M059J (cell line): ENCODE data around the gene LSM8. TPM values are rescaled to one million over a fixed set of nuclear protein-coding genes. Genes with fewer than 3 reads are reported as not detected.
"Not testable (repeated sequence)": the region's sequence is repeated elsewhere in the genome, so short reads cannot be mapped to it uniquely, and the experiment has no call there.

Experiments
- DNase-seq: peaks from one replicate; pipeline ENCODE4 v3.0.0-alpha.2; 2012; ENCODE audit warnings: low read depth
- total RNA-seq: library from RNA; depleted of rRNA; stranded (reverse); fragments of >200 nt; shearing (Covaris generic); gene quantifications from 2 replicates; pipeline ENCODE4 v1.2.3, GENCODE V29; 2014; rRNA removed

Gene LSM8
- 77.6 and 104 TPM in 2 replicates for total RNA-seq

DNA sequence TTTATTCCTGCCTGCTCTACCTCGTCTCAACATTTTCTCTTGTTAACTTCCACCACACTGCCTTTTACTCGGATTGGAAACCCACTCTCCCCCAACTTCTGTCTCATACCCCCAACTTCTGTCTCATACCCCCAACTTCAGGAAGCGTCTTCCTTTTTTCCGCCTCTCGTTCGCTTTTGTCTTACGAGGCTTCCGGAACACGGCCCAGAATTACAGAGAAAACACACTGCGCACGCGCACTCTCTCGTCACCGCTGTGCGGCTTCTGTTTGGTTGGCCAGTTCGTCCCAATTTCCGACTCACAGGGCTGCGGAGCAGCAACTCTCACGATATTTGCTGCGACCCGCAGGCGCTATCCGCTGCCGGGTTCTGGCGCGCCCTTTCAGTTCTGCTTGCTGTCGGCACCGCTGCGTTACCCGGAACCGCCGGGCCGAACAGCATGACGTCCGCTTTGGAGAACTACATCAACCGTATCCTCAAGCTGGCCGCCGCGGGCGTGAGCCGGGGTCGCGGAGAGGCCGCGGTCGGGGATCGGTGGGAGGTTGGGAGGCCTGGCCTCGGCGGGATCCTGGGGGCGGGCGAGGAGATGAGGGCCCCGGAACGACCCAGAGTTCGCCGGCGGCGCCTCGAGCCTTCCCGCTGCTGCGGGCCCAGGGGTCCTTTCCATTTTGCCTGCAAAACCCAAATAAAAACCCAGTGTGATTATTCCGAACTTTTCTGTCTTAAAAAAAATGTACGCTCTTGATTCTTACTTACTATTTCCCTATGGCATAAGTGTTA is at the start of gene LSM8:
TSS of gene LSM8 (plus strand) at position 379 of the 779 bp plus-strand sequence. CDS start at position 439, 60 bp downstream.
- DNase-seq: peak; percentile 98

DNA sequence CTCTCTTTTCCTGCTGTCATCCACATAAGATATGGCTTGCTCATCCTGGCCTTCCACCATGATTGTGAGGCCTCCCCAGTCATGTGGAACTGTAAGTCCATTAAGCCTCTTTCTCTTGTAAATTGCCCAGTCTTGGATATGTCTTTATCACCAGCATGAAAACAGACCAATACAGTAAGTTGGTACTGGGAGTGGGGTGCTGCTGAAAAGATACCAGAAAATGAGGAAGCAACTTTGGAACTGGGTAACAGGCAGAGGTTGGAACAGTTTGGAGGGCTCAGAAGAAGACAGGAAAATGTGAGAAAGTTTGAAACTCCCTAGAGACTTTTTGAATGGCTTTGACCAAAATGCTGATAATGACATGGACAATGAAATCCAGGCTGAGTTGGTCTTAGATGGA is 49.5 kb upstream of the LSM8 start:
- not testable (repeated sequence) for DNase-seq

DNA sequence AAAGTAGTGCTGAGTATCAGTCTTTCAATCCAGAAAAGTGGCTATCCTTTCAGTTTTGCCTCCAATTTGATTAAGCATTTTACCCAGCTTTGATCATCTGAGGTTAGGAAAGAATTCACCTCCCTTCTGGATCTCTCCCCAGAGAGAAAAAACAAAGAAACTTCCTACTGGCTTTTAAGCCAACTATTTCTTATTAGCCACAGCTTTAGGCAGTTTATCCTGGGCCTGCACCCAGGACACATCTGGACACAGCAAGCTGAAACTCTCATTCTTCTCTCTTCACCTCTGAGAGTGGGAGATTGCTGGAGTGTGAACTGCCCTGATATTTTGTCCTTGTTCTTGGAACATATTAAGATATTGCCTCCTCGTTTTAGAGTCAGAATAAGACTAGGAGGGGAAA is 43.5 kb upstream of the LSM8 start:
- DNase-seq: no peak

DNA sequence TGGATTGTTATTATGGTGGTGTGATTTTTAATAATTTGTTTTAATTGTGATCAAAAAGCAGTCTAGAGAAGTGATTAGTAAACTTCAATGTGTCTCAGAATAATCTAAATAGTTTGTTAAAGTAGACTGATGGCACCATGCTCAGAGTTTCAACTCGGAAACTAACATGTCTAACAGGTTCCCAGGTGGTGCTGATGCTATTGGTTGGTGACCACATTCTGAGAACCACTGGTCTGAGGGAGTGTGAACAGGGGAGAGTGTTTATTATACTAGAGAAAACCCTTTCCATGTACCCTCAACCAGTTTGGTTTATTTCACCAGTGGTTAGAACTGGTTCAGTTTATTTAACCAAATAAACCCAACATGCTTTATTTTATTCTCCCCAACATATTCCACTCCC is 42.0 kb upstream of the LSM8 start:
- DNase-seq: no peak

DNA sequence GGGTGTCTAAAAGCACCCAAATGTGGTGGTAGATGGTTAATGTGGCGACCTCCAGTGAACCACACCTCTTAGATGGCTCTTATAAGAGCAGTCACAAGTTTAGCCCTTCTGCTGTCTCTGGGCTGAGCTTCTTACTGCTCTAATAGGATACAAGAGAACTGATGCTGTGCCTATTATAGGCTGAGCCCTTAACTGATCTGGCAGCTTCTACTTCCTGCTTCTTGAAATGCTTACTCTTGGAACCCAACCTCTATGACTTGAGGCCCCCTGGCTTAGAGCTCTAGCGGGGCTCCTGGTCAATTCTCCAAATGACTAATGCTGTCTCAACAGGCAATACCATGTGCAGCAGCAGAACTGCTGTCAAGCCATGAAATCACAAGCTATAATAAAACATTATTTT is 35.0 kb upstream of the LSM8 start:
- no peak for DNase-seq

DNA sequence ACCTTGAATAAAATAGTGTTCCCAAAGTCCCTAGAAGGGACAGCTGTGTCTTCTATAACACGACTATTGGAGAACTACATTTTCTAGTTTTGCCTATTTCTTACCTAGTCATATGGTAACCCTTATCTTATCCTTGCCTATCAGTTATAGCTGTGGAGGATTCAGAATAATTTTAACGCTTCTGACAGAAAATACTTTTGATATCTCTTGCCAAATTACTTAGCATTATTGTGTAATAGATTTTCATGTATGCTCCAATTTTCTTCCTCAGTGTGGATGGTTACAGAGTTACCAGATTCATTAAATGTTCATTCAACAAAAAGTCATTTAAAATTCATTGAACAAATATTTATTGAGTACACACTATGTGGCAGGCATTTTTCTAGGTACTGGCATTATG is 34.6 kb upstream of the LSM8 start:
- DNase-seq: no peak

DNA sequence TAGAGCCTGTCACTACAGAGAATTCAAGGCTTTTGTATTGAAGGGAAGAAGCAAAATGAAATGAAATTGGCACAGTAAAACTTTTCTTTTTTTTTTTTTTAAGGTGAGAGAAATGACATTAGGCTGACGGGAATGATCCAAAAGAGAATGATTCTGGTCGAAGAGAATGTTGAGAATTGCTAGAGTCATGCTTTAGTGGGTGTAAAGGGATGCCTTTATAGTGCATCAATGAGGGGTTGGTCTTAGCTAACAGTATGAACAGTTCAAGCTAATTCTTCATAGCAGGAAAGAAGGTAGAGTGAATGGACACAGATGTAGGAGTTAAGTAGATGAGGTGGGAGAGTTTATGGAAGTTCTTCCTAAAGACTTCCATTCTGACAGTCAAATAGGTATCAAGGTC is 32.3 kb upstream of the LSM8 start:
- no peak for DNase-seq

DNA sequence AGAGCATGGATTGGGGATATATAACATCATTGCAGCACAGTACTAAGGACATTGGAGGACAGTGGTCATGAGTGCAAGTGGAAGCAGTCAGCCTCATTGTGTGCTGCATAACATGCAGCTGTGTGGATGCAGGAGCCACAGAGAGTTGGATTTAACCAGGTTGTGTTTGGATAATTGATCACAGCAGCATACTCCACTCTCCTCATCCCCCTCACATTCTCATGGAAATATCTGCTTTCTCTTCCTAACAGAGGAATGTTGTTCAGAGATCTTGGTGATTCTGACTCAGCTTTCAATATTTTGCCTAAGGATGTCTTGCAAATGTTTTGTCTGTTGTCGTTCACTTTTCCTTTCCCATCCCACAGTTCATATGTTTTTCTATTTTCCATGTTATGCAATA is 31.8 kb upstream of the LSM8 start:
- DNase-seq: no peak

DNA sequence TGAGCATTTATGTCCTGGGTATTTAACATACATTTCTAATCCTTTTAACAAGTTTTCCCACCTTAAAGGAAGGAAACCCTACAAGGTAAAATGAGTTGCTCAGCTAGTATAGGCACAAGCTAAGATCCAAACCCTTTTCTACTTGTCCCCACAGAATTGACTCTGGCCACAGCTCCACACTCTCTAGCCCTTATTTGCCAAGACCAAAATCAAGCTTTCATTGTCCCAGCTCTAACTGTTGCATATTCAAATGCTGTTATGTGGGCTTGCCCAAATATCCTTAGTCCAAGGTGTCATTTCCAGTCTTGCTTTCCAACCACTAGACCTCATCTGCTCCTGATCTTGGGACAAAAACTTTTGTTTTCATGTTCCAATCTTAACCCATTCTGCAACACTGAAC is 31.3 kb upstream of the LSM8 start:
- no peak for DNase-seq

DNA sequence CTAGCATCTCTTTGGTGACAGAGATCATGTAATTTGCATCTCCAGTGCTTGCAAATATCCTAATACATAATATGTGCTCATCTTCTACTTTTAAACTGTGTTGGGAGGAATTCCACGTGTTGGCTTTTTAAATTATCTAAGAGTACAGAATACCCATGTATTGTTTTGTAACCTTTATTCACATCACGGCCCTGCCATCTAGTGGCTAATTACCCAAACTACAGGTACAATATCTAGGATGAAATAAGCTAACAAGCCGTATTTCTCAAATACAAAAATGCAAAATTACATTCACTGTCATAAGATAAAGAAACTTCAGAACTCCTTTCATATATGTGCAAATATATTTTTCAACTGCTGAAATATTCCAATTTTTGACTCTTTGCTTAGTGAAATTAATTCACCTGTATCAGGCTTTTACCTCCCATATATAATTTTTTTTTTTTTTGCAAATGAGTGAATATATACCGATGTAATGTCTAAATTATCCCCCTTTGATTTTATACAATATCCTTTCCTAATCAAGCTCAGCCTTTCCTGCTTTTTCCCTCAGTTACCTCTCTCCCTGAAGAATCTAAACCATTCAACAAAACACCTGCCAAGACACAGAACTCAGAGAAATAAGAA is 30.3 kb upstream of the LSM8 start:
- peak; percentile 9 for DNase-seq

DNA sequence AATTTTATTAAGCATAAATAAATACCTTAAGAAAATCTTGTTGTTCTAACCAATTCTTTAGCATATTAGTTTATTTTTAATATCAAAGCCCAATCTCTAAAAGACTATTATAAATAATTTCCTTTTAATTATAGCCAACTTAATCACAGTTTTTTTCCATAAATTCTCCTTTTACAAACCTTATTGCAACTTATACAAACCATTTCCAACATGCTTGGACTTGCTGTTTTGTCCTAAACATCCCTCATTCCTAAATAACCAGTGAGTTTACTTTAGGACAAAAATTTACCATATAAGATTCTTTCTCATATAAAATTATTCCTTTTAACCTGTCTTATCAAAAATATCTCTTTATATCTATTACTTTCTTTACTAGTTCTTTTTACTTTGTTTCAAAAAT is 25.2 kb upstream of the LSM8 start:
- no peak for DNase-seq

DNA sequence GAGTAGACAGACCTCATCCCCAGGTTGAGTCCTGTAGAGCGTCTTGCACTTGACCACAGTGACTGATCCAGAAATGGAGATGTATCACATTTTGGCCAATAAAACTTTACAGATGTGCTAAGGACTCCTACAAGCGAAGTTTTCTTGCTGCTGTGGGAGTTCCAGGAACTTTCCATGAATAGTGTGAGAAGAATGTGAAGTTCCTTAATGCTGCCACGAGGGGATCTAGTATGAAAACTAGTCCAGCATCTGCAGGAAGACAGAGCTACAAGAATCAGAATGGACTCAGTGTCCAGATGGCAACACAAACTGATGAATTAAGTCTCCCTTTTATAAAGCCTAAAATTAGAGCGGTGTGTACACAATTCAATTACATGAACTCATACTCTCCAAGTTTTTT is 14.8 kb upstream of the LSM8 start:
- no peak for DNase-seq

DNA sequence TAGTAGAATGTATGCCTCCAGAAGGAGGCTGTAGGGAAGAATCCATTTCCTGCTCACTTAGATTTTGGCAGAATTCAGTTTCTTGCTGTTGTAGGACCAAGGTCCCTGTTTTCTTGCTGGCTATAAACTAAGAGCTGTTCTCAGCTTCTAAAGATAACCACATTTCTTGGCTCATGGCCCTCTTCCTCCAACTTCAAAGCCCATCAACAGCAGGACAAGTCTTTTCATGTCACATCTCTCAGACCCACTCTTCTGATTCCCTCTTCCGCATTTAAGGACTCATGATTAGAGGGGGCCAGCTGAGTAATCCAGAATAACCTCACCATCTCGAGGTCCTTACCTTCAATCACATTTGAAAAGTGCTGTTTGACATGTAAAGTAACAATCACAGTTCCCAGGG is 8.2 kb upstream of the LSM8 start:
- DNase-seq: no peak

DNA sequence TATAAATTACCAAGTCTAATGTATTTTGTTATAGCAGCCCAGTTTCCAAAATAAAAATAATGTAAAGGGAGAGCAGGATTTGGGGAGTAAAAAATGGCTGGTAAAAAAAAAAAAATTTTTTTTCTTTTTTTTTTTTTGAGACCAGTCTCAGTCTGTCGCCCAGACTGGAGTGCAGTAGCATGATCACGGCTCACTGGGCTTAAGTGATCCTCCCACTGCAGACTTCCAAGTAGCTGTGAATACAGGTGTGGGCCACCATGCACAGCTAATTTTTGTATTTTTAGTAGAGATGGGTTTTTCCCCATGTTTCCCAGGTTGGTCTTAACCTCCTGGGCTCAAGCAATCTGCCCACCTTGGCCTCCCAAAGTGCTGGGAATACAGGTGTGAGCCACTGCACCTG is 4.8 kb upstream of the LSM8 start:
- DNase-seq: no peak

DNA sequence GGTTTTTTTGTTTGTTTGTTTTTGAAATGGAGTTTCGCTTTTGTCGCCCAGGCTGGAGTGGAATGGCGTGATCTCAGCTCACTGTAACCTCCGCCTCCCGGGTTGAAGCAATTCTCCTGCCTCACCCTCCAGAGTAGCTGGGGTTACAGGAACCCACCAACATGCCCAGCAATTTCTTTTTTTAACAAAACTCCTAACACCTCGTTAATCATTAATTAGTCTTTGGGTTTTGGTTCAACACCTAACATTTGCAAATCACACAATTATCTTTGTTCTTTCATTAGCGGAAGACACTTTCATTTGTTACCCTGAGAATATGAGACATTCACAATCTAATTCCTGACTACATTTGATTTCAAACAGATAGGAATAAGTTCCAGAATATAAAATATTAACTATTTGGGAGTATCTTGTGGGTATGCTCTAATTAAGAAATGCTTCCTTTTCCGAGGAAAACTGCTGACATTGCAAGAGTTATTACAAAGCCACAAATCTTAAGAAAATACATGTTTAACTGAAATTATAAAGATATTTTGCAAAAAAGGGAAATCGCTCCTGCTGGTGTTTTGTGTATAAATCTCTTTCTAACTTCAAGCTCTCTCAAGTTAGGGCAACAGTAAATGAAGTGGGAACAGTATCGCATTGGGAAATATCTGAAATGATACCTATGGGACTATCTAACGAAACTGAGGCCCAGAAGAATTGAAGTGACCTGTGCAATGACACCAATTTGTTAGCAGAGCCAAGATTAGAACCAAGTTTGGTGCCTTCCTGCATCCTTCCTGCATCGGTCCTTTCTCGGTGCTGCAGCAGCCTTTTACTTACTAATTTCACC is 1.2 kb upstream of the LSM8 start:
- DNase-seq: no peak

DNA sequence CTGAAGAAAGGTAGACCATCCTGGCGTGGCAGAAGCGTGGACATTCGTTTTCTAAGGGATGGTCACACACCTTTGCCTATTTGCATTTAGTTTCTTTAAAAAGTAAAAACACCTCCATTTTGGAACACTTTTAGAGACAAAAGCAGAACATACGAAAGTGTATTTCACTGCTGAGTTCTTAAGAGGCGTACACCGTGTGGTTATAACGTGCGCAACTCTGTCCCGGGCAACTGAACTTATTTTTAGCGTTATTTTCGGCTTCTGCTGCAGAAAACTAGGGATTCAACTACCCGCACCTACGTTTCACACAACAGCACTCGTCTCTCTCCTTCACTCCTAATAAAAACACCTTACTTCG is 557 bp upstream of the LSM8 start:
- peak; percentile 9 for DNase-seq

DNA sequence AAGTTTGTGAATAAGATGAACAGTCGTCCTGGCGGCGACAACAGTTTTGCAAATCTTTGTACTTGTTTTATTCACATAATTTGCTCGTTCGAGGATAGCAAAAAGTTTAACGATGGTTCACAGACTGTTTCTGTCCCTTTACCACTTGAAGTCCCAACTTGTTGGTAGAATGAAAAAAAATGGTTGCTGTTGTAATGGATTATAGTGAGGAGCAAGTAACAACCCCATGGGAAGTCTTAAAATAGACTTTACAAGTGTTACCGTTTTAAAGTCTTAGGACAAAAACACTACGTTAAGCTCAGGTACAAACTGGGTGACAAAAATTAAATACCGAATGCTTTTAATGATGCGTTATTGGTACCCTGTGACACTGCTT is 589 bp downstream of the LSM8 start:
- DNase-seq: peak; percentile 19

DNA sequence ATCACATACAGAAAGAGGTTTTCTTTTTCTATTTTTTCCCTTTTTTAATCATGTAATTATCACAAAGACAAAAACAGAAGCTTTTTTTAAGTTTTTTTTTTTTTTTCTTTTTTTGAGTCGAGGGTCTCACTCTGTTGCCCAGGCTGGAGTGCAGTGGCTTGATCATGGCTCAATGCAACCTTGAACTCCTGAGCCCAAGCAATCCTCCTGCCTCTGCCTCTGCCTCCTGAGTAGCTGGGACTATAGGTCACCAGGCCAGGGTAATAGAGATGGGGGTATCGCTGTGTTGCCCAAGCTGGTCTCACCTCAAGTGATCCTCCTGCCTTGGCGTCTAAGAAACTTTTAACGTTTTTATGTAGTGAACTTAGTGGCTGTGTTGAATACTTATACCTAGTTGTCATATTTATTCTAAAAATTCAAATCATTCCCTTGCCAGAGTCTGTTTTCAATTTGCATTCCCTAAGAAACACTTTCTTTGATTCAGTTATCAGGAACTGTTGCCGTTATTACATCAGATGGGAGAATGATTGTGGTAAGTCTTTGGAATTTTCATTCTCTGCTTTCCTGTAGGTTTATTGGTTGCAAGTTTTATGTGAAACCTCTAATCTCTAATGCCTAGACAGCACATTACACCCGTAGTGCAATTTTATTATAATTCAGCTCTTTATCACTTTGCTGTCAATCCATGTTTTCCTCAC is 1.3 kb downstream of the LSM8 start:
- DNase-seq: peak; percentile 11

DNA sequence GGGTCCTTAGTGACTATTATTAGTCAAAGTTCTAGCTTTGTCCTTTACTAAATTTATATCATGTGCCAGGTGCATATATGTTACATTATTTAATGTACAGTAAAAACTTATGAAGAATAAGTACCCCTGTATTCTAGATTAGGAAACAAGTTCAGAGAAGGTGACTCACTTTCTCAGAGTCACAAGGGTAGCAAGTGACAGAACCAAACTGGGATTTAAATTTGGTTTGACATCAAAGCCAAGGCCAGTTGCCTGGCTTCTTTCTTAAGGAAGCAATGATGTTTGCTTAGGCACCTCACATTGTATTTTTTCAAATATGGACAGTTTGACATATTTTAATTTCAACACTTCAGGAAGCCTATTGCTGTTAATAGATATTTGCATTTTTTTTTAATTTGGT is 2.5 kb downstream of the LSM8 start:
- DNase-seq: peak; percentile 8

DNA sequence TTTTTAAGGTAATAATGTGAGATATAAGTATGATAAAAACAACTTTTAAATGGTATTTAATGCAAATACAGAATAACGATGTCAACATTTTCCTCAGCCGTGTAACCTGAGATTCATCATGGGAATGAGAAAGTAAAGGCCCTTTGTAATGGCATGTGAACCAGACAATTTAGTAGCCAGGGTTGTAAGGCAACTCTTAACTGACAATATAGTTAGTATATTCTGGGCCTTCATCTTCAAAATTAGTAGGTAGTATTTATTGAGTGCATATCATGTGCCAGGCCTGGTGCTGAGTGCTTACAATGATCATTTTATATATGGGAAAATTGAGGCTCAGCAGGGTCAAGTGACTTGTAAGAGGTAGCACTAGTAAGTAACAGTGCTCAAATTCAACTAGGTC is 10.6 kb downstream of the LSM8 start:
- no peak for DNase-seq

DNA sequence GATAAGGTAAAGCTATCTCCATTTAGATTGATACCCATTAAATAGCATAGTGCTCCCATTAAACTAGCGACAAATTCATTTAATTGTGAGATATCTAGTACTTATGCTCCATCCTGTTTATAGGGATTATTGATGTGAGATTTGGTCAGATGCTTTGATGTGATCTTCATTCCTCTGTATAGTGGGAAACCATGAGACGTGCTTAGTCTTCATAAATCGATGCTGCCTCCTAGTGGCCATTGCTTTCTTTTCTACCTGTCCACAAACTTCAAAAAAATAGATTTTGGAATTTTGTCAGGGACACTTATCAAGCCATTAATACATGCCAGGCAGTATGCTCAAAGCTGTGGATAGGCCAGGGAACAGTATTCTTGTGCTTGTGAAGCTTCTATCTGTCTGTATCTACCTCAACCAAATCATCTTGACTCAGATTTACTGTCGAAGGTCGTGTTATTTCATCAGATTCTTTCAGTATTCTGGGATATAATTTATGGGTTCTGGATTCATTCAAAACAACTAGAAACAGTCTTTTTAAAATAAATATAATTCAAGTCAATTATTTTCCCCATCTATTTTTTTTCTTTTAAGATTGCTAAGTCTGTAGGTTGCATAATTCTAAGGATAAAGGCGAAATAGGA is 12.0 kb downstream of the LSM8 start:
- DNase-seq: peak; percentile 60

DNA sequence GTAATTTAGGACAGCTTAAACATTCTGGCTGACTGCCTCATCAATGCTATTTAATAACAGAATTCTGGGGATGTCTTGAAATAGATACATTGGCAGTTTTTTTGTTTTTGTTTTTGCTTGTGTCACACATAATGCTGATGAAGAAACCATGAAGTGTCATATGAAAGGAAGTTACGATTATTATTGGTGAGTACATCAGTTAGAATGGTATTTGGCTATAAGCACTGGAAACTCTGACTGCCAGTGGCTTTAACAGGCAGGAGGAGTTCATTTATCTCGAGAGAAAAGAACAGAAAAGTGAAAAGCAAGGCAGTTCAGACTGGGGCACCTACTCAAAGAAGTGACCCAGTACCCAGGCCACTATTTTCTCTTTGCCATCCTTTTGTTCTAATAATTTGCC is 18.1 kb downstream of the LSM8 start:
- DNase-seq: no peak
